ENCODE results near the gene ZSCAN1.

The ZSCAN1 gene

DNA sequence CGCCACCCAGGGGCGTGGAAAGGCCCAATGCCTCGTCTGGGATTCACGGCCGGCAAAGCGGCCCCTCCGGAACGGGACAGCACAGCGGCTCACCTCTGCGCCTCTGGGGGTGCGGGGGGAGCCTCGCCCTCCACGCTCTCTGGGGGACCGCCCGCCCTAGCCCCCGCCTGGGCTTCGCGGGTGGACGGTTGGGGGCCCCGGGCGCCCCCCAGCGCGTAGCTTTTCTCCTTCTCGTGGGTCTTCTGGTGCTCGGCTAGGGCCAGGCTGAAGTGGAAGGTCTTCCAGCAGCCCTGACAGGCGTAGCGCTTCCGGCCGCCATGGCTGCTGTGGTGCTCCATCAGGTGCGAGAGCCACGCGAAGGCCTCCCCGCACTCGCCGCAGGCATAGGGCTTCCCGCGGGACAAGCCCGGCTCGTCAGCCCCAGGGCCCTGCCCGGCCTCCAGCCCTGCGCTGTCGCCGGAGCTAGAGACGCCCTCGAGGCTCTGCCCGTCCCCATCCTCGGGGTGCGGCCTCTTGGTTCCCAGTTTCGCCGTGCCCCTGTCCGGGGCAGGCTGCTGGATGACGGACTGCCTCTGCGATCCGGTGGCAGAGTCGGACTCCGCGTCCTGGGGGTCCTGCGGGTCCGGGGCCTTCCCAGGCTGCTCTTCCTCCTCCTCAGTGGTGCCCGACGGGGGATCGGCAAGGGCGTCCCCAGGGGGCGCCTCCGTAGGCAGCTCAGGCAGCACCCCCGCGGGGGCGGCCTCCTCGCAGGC, 50.9 kb downstream of the ZSCAN1 start:
- DNase-seq (ENCODE audit: low read depth), result no peak

DNA sequence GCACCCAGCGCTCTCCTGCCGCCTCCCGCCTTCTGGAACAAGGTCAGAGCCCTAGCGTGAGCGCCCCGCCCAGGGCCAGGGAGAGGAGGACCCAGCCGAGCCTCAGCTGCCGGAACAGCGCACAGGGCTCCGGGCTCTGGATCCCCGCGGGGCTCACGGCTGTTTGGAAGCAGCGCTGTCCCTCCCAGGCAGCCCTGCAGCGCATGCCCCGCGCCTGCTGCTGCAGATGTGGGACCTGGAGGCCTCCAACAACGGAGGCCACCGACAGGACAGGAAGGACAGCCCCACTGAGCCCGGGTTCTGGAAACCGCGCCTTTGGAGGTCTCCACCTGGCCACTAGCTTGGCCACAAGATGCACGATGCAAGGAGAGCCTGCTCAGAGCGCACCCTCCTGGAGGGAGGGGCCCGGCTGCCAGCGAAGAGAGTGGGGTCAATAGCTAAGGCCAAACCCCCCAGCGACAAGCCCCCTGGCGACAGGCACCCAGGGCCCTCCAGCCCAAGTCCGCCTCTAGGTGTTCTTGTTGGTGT, 51.6 kb downstream of the ZSCAN1 start:
- no peak for DNase-seq (ENCODE audit: low read depth)

DNA sequence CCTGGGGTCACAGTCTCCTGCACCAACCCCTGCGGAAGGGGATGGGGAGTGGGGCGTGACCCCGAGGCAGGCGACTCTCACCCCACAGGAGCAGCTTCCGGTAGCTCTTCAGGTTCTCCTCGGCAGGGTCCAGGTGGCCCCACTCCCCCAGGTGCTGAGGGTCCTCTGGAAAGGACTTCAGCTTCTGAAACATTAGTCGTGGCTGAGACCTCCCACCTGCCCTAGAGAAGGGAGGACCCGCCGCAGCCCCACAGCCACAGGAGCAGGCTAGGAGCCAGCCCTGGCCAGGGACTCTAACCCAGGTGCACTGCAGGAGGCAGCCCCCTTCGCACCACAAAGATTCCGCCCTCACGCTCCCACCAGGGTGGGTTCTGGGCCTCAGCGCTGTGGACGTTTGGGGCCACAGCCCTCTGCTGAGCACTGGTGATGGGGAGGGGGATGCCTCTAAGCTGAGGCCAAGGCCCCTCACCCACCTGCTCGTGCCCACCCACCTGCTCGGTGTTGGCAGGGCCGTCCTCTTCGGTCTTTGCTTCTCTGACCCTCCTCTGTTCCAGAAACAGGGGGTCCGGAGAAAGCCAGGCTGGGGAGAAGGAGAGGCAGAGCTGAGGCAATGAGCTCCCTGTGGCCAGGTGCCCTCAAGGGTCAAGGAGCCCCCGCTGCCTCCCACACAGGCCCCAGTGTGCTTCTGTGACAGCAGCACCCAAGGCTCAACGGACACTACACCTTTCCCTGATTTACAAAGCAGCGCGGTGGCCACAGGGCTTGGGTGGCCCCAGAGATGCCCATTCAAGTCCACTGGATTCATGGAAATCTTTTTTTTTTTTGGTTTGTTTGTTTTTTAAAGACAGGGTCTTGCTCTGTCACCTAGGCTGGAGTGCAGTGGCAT, 53.2 kb downstream of the ZSCAN1 start:
- DNase-seq (ENCODE audit: low read depth), result no peak

DNA sequence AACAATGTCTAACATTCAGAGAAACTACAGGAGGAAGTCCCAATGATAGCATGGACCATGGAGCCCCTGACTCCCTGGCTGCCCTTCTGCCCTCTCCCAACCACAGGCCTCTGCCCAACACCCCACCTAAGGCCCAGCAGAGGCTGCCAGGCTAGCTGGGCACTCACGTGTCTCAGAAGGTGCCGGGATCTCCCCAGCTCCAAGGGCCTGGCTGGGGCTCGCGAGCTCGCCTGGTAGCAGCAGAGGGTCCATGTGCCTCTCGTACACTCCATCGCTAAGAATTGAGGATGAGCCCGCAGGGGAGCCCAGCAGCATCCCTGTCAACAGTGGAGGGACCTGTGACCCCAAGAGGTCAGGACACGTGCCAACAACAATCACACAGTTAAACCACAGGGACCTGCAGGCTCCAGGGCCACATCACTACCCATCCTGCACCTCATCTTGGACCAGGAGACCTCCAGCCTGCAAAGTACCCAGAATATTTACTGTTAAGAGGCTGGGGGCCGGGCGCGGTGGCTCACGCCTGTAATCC, 54.8 kb downstream of the ZSCAN1 start:
- no peak for DNase-seq (ENCODE audit: low read depth)

- no peak for DNase-seq (ENCODE audit: low read depth)
These were observed 56.0 kb downstream of the ZSCAN1 start for GRCh38 chr19:58089846-58090245.

- no peak for DNase-seq (ENCODE audit: low read depth)
These were observed 57.6 kb downstream of the ZSCAN1 start for GRCh38 chr19:58091251-58091995.

DNA sequence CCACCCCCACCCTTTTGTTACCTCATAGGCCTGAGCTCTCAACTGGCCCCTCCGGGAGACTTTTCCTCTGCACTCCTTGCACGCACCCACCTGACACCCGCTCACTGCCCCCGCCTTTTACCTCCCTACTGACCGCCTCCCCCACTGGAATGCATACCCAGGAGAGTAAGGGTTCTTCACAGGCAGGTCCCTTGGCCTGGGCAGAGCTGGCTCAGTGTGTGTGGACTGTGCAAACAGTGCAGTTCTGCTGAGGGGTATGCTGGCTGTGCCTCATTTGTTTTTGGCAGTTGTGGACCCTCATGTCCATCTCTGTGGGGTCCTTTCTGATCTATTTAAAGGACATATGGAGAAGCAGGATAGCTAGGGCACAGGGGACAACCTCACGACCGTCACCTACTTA, 59.2 kb downstream of the ZSCAN1 start:
- DNase-seq (ENCODE audit: low read depth), result no peak

- no peak for DNase-seq (ENCODE audit: low read depth)
These were observed 61.5 kb downstream of the ZSCAN1 start for GRCh38 chr19:58095328-58095727.

- DNase-seq (ENCODE audit: low read depth), result no peak
These were observed 63.1 kb downstream of the ZSCAN1 start for GRCh38 chr19:58096884-58097283.

DNA sequence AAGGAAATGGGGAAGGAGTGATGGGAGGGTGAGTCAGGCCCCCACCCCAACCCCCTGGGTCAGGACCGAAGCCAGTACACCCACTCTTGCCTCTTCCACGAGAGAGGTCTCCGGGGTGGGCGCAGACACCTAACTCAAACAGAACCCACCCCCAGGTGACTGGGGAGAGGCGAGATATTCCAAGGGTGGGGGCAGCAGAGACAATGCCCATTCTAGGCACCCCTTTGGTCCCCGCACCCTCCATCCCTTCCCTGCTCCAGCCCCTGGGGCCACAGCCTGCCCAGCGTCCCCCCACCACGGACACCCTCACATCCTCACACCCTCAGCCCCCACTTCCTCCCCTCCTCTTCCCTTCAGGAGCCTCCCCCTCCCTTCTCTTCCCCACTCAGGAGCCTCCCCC, 63.5 kb downstream of the ZSCAN1 start:
- DNase-seq (ENCODE audit: low read depth), result no peak

- peak; percentile 90 for DNase-seq (ENCODE audit: low read depth)
These were observed 64.2 kb downstream of the ZSCAN1 start, which contains the start of gene ZSCAN18 for GRCh38 chr19:58097781-58098681. ZSCAN18 (minus strand) TSS chr19:58098231; CDS start chr19:58090267, 7,964 bp downstream.

GRCh38 chr19:58098682-58098998, 64.8 kb downstream of the ZSCAN1 start:
- DNase-seq (ENCODE audit: low read depth), result no peak

Data from activated T-helper 1 cell treated with Interleukin-2 at 50 U/mL for 16 hours (primary cell).